ENCODE data around the gene POLR3E. TPM values are rescaled to one million over a fixed set of nuclear protein-coding genes. Genes with fewer than 3 reads are reported as not detected.
A peak's percentile ranks its signal among the peaks of the same experiment; 100 is the strongest.

Gene POLR3E
- total RNA-seq, 1 donor from 2014 or later, result 43.3 TPM

GRCh38 chr16:22318690-22319358 is 21.6 kb downstream of the POLR3E start:
- no peaks in the 10 kb centered on the region for H3K27me3 ChIP-seq
- no peaks in the 10 kb centered on the region for H3K4me1 ChIP-seq
- no peak overlapping the region for H3K4me3 ChIP-seq
- no peak overlapping the region for H3K27ac ChIP-seq
- peak; percentile 61 for TF ChIP-seq CTCF (IDR thresholded peaks at IDR 0.05)
- peaks cover 83% of the 10 kb centered on the region for H3K36me3 ChIP-seq
- H3K9me3 ChIP-seq, result no peaks in the 10 kb centered on the region
- DNase-seq (peak; percentile 68), ATAC-seq (peak; percentile 39)
- intact Hi-C loops (cut with DNase I), result no loop called here

- DNase-seq, result no peak
These were observed 23.5 kb downstream of the POLR3E start for GRCh38 chr16:22320572-22321339.

GRCh38 chr16:22321340-22322001 is 24.3 kb downstream of the POLR3E start:
- no peaks in the 10 kb centered on the region for H3K27me3 ChIP-seq
- no peak overlapping the region for H3K4me3 ChIP-seq
- H3K36me3 ChIP-seq, result peaks cover 83% of the 10 kb centered on the region
- ATAC-seq, result peak; percentile 82
- H3K9me3 ChIP-seq, result no peaks in the 10 kb centered on the region
- no peaks in the 10 kb centered on the region for H3K4me1 ChIP-seq
- H3K27ac ChIP-seq, result no peak overlapping the region
- peak; percentile 75 for DNase-seq
- intact Hi-C loops (cut with DNase I), result no loop called here
- TF ChIP-seq CTCF (IDR thresholded peaks at IDR 0.05), result peak; percentile 92

More at GRCh38 chr16:22320572-22321339, 23.5 kb downstream of the POLR3E start:
- Histone ChIP-seq H3K27ac (no peak overlapping the region), H3K27me3 (no peaks in the 10 kb centered on the region), H3K36me3 (peaks cover 83% of the 10 kb centered on the region), H3K4me3 (no peak overlapping the region), H3K4me1 (no peaks in the 10 kb centered on the region), H3K9me3 (no peaks in the 10 kb centered on the region)
- no peak for TF ChIP-seq CTCF (IDR thresholded peaks at IDR 0.05)
- intact Hi-C loops (cut with DNase I), result no loop called here
- no peak for ATAC-seq

- intact Hi-C loops (cut with DNase I), result no loop called here
- peak; percentile 51 for DNase-seq
These were observed 24.8 kb downstream of the POLR3E start for GRCh38 chr16:22322021-22322471.

More at GRCh38 chr16:22322021-22322471, 24.8 kb downstream of the POLR3E start:
- Histone ChIP-seq H3K27me3 (no peaks in the 10 kb centered on the region), H3K4me1 (no peaks in the 10 kb centered on the region), H3K4me3 (no peak overlapping the region), H3K36me3 (peaks cover 83% of the 10 kb centered on the region), H3K27ac (no peak overlapping the region), H3K9me3 (no peaks in the 10 kb centered on the region)
- no peak for ATAC-seq
- TF ChIP-seq CTCF (IDR thresholded peaks at IDR 0.05), result no peak
